GM18511 (cell line): Measurements from ENCODE around the gene PTPRK.
A peak's percentile ranks its signal among the peaks of the same experiment; 100 is the strongest.

Source experiments
- ATAC-seq: cut with Tn5 transposase; IDR thresholded peaks from one replicate; pipeline ENCODE4 v1.9.1; 2021; ENCODE audit warnings: mild to moderate bottlenecking, moderate library complexity; ENCODE audit not compliant: unreplicated experiment

PTPRK gene

DNA sequence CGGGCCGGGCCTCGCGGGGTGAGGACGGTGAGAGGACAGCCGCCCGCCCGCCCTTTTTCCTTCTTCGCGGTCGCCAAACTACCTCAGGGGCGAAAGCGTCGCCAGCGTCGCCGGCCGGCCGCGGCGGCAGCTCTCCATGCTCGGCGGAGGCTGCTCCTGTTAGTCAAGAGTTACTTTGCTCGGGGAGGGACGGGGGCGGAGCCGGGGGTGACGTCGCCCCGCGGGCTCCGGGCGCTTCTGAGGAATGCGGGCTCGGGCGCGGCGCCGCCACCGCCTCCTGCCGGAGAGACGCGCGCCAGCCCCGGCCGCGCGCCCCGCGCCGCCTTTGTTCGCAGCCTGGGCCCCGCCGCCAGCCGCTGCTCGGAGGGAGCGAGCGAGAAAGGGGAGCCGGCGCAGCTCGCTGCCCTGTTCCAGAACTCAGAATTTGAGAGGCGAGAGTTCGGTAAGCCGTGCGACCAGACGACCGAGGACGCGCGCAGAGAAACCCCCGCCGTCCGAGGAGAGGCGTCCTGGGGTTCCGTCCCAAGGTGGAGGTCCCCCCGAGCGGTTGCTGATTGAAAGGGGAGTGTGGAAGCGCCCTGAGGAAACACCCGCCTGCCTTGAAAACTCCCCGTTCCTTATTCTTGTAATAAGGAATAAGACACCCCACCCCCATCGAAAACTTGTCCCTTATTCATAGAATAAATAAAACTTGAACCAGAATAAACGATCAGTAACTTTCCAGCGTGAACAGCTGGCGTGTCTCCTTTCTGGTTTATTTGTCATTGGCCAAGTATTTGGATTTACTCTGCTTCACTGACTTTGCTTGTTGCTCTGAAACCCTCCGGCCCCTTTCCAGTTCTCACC, at the start of gene PTPRK:
Gene PTPRK (minus strand): TSS at position 164 of the 846 bp plus-strand sequence. CDS start 241 bp downstream, outside the sequence.
- ATAC-seq, result peak; percentile 83

- ATAC-seq, result no peak
These were observed 46.6 kb upstream of the PTPRK start for GRCh38 chr6:128567029-128567428.

DNA sequence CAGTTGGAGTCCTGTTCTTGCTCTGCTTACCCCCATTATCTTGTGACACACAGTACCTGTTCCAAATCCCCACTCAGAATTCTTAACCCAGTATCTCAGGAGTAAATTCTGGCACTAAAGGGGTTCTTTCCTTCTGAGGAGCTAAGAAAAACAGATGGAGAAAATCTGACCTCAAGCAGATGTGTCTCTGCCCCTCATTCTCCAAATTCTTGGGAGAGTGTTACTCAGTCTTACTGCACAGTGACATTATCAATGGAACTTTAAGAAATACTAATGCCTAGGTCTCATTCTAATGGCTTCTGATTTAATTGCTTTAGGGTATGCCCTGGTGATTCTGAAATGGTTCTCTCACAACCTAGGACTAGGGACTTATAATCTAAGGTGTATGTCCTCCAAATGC, 40.6 kb upstream of the PTPRK start:
- ATAC-seq, result no peak

GRCh38 chr6:128558924-128559323, 38.5 kb upstream of the PTPRK start:
- ATAC-seq, result no peak

DNA sequence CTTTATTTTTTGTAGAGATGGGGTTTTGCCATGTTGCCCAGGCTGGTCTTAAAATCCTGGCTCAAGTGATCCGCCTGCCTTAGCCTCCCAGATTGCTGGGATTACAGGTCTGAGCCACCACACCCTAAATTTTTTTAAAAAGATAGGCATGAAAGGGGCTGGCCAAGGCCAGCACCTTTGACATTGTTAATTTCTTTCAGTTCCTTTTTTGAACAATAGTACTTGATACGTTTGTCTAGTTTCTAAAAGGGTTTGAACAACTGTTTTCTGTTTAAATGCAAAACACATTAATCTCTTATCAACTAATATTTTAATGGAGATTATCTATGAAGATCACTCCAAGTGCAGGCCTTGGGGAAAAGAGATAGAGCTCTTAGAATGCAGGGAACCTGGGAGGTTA, 37.6 kb upstream of the PTPRK start:
- ATAC-seq, result peak; percentile 68

- ATAC-seq, result no peak
These were observed 36.7 kb upstream of the PTPRK start for GRCh38 chr6:128557081-128557480.

- no peak for ATAC-seq
These were observed 33.9 kb upstream of the PTPRK start for GRCh38 chr6:128554302-128554701.

GRCh38 chr6:128541261-128541660, 20.9 kb upstream of the PTPRK start:
- ATAC-seq, result no peak

DNA sequence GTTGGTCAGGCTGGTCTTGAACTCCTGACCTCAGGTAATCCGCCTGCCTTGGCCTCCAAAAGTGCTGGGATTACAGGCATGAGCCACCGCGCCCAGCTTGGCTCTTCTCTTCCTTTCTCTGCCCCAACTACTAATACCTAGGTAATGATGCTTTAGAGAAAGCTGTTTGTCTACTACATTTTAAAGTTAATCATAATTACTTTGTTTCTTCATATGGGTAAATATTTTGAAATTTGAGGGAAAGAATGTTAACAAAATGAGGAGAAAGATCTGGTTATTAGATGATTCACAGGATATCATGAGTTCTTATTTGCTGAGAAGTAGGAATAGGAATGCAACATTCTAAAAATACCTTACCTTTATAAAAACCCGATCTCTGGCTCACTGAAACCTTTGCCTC, 18.4 kb upstream of the PTPRK start:
- no peak for ATAC-seq

DNA sequence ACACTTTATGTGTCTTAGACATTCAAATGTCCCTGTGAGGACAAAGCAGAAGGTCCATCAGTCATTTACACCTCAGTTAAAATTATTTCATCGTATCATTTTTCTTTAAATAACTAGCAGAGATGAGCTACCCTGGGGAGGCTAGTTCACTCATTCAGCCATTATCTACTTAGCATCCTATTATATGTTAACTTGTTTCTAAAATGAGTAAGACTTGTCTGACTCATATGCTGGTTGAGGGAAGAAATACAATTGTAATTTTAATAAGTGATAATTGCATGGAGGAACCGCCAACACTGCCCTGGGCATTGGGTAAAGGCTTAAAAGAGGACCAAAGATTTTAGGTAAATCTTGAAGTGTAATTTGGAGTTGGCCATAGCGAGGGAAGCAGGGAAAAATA, 12.4 kb upstream of the PTPRK start:
- peak; percentile 63 for ATAC-seq

GRCh38 chr6:128532136-128532535, 11.7 kb upstream of the PTPRK start:
- ATAC-seq, result no peak

DNA sequence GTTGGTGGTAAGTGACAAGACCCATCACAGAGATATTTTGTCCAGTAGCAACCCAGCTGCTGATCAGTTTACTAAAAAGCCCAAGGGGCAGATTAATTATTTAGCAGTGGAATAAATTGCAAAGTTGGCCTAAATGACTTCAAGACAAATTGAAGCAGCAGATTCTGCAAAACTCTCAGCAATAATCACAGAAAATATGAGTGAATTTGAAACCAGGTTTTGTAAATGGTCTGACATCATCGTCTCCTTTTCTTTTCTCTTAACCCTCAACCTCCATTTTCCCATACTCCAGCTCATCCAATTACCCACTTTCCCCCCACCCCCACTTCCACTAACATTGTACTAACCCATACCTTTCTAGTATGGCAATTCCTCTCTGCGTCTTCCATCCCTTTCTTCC, 11.3 kb upstream of the PTPRK start:
- ATAC-seq, result no peak

GRCh38 chr6:128528241-128528640, 7.8 kb upstream of the PTPRK start:
- ATAC-seq, result no peak

DNA sequence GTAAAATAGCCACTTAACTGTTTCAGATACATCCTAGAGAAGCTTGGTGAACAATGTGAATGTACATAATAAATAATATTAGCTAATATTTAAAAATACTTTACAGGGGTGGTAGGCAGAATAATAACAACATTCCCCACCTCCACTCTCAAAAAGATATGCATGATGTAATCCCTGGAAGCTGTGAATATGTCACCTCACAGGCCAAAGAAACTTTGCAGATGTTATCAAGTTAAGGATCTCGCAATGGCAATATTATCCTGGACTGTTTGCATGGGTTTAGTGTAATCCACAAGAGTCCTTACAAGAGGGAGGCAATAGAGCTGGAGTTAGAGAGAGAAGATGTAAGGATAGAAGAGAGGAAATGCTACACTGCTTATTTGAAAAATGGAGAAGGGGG, 7.0 kb upstream of the PTPRK start:
- no peak for ATAC-seq

DNA sequence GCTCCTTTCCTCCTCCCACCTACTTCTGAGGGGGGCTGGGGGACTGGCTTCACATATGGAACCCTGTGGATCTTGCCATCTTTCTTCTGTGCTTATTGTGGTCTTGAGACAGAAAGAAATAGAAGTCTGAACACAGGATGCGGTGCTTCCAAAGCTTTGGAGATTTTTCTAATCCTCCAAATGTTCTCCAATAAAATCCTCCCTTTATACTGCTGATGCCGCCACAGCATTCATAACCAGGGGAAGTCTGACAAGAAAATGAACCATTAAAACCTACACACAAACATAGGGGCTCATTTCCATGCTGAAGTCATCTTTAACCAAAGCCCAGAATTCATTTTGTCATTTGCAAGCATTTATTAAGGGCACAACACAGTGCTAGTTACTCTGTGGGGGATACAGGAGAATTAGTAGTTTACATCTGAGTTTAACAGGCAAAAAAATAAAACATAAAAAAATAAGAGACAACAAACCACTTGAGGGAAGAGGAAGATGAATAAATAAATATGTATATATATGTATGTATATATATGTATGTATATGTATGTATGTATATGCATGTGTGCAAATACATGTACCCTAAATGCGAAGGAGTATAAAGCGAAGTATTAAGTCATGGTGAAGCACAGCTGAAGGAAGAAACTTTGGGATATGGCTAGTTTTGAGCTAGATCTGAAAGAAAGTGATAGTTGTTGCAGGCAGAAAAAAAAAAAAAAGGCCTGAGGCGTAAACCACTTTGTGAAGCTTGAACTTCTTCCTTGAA, 5.9 kb upstream of the PTPRK start:
- ATAC-seq, result no peak

DNA sequence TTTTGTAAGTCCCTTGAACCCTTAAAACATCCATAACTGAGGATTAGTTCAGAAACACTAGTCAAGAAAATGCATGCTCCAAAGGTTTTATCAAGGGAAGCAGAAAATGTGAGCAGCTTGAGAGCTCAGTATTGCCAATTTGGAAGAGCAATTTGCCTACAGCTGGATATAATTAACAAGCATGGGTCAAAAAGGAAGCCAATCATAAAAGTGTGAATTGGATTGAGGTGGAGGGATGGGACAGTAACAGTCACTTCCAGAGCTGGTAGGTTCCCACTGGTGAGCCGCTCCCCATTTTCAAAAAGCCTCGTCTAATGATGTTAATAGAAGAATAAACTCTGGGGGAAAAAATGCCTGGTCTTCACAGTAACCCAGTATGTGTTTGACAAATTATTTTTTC, 5.0 kb upstream of the PTPRK start:
- no peak for ATAC-seq

- no peak for ATAC-seq
These were observed 858 bp upstream of the PTPRK start for GRCh38 chr6:128521282-128521632.

- ATAC-seq, result peak; percentile 43
These were observed 416 bp downstream of the PTPRK start for GRCh38 chr6:128519931-128520435.

DNA sequence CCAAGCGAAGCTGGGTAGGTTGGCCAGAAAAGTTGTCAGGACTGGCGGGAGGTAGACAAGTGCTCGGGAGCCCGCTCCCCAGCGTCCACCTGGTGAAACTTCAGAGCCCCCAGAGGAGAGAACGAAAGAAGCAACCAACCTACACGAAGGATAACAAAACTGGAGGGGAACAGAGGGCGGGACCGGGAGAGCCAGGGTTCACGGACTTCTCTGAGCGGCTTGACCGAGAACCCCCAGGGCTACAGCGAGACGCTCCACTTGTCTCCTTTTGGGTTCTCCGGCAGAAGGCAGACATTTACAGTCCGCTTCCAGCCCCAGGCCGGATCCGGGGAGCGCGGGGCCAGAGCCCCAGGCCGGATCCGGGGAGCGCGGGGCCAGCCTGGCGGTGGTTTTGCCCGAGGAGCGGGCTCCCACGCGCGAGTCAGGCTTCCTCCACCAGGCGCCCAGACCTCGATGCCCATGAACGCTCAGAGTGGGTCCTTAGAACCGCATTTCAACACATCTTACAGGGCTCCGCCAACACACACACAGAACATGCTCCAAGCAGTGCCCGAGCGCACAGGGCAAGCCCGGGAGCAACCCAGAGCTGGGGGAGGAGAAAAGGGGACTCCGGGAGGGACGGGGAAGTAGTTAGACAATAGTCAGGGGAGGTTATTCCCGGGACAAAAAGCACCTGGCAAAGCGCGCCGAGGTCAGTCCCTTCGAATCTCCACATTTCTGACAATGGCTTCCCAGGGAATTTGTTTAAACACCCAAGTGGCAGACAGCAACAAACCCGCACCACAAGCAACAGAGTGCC, 1.1 kb downstream of the PTPRK start:
- ATAC-seq, result peak; percentile 18

GRCh38 chr6:128518434-128519131, 1.8 kb downstream of the PTPRK start:
- ATAC-seq, result no peak

GRCh38 chr6:128517124-128517523, 3.3 kb downstream of the PTPRK start:
- ATAC-seq, result no peak
